Breast epithelium (tissue), 3 donors: ENCODE results near the gene SHROOM3.

Source experiments
- CTCF ChIP-seq, 3 donors: fragments of 450-650 bp; IDR thresholded peaks; one replicate each; pipeline ENCODE4 v1.5.1; 2016 to 2017; ENCODE audit warnings: antibody characterized with exemption in 3 of 3, mild to moderate bottlenecking in 3 of 3, moderate library complexity in 3 of 3
- POLR2A ChIP-seq: fragments of 450-650 bp; IDR thresholded peaks from one replicate; pipeline ENCODE4 v1.6.1; 2016; ENCODE audit warnings: antibody characterized with exemption, mild to moderate bottlenecking, moderate library complexity
- POLR2AphosphoS5 ChIP-seq, 3 donors: sonication (generic); formaldehyde crosslinking; IDR thresholded peaks; one replicate each; pipeline ENCODE4 v1.6.1; 2017; ENCODE audit warnings: antibody characterized with exemption in 3 of 3

- TF ChIP-seq CTCF (IDR thresholded peaks at IDR 0.05) (no peak), POLR2A (no peak), POLR2AphosphoS5 (IDR thresholded peaks at IDR 0.05) (no peak)
These were observed 162.5 kb downstream of the SHROOM3 start for GRCh38 chr4:76597423-76597979.
